Lower lobe of right lung (tissue), 2 donors: Measurements from ENCODE around the gene GBGT1. TPM values are rescaled to one million over a fixed set of nuclear protein-coding genes. Genes with fewer than 3 reads are reported as not detected.

Source experiments
- ATAC-seq, 2 donors: fragments of 200-7000 bp; cut with Tn5 transposase; one replicate each; pipeline ENCODE4 v1.9.1; 2020 to 2022; ENCODE audit warnings: mild to moderate bottlenecking in 2 of 2, moderate library complexity in 2 of 2
- DNase-seq: peaks from one replicate; pipeline ENCODE4 v3.0.0-alpha.2; 2020
- H3K27ac ChIP-seq: fragments of 200-600 bp; one replicate; pipeline ENCODE4 v1.8.0; 2022
- H3K27me3 ChIP-seq: fragments of 200-600 bp; one replicate; pipeline ENCODE4 v1.8.0; 2022; ENCODE audit warnings: low read depth
- H3K36me3 ChIP-seq: fragments of 200-600 bp; one replicate; pipeline ENCODE4 v1.8.0; 2022; ENCODE audit warnings: mild to moderate bottlenecking
- H3K4me1 ChIP-seq: fragments of 200-600 bp; one replicate; pipeline ENCODE4 v1.8.0; 2022
- H3K4me3 ChIP-seq: fragments of 200-600 bp; one replicate; pipeline ENCODE4 v1.8.0; 2022; ENCODE audit warnings: mild to moderate bottlenecking
- H3K9me3 ChIP-seq: fragments of 200-600 bp; one replicate; pipeline ENCODE4 v1.8.0; 2022
- CTCF ChIP-seq: fragments of 200-600 bp; IDR thresholded peaks from one replicate; pipeline ENCODE4 v1.8.0; 2022; ENCODE audit warnings: antibody characterized with exemption, mild to moderate bottlenecking
- intact Hi-C: fragments of 100-400 bp; cut with DNase I; formaldehyde crosslinking; loops from one replicate; pipeline ENCODE4 v1.11.0; 2022
- total RNA-seq: library from RNA; stranded (reverse); fragmentation: NEBNext Ultra II Directional; extraction: Animal tissue kit (Norgen Biotek cat#: 25700); gene quantifications from one replicate; pipeline ENCODE4 v1.2.1, GENCODE V29; 2021
- donor health status: DM: no; HTN: yes; CAD: no; lungs with severe emphysema.

GBGT1 gene
- total RNA-seq, 1 donor from 2014 or later = 38.5 TPM

- no peak overlapping the region for H3K4me3 ChIP-seq
- H3K27me3 ChIP-seq = no peaks in the 10 kb centered on the region
- peak overlapping the region; percentile 80 for H3K27ac ChIP-seq
- no peak for TF ChIP-seq CTCF
- H3K9me3 ChIP-seq = no peaks in the 10 kb centered on the region
- ATAC-seq = peak; percentile 34 to 45
- H3K4me1 ChIP-seq = peaks cover 74% of the 10 kb centered on the region
- peak; percentile 57 for DNase-seq
- intact Hi-C loops = no loop called here
- H3K36me3 ChIP-seq = peaks cover 29% of the 10 kb centered on the region
Measured at GRCh38 chr9:133113949-133114885, 49.5 kb downstream of the GBGT1 start.

DNA sequence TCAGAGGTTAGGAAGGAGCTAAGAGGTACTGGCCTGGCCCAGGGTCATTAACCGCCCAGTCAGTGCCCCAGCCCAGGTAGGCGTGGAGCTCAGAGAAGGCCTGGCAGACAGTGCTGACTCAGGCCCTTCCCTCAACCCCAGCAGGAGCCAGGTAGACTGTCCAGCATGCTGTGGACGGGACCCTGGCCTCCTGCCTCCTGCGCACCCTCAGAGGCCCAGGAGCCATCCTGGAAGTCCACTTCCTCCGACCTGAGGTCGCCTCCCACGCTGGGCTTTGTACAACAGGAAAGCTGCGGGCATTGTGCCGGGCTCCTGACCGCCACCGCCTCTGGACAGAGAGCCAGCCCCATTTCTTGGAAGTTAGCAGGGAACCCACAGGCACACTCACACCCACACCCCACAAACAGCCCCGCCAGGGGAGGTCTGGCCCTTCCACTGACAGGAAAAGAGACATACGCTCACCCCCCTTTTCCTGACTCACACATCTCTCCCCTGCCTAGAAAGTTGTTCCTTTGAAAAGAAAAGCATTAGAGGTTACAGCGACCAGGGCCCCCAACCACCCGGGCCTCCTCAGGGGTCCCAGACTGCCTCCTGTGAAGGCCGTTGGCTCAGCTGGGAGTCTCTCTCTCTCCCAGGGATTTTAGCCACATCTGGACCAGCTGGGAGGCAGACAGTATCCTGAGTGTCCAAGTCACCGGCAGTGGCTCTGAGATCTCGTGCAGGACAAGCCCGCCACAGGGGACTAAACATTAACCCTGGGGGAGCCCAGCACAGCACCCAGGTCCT is 50.4 kb downstream of the GBGT1 start:
- intact Hi-C loops = no loop called here
- H3K4me1 ChIP-seq = peaks cover 66% of the 10 kb centered on the region
- H3K27me3 ChIP-seq = no peaks in the 10 kb centered on the region
- H3K36me3 ChIP-seq = peaks cover 38% of the 10 kb centered on the region
- peak; percentile 83 for DNase-seq
- peak overlapping the region; percentile 80 for H3K27ac ChIP-seq
- peak; percentile 35 to 52 for ATAC-seq
- no peak overlapping the region for H3K4me3 ChIP-seq
- TF ChIP-seq CTCF = no peak
- no peaks in the 10 kb centered on the region for H3K9me3 ChIP-seq

DNA sequence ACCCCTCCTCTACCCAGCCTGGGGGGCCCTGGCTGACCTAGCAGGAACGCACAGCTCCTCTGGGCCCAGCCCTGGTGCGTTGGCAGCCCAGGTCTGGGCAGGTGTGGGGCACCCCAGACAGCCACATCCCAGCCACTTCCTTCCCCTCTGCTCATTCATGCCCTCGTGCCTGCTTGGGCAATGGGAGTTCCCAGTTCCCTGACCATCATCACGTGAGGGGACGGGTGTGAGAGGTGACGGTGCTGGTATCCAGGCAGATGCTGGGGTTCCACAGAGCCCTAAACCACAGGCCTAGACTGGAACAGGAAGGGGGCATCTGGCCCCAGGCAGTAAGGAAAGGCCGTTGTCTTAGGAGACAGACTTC is 51.1 kb downstream of the GBGT1 start:
- no peak for TF ChIP-seq CTCF
- Histone ChIP-seq H3K36me3 (peaks cover 45% of the 10 kb centered on the region), H3K4me1 (peaks cover 59% of the 10 kb centered on the region), H3K27me3 (no peaks in the 10 kb centered on the region), H3K4me3 (no peak overlapping the region), H3K27ac (peak overlapping the region; percentile 80), H3K9me3 (no peaks in the 10 kb centered on the region)
- peak; percentile 54 to 72 for ATAC-seq
- DNase-seq = peak; percentile 90
- intact Hi-C loops = no loop called here

GRCh38 chr9:133111808-133112662 is 51.7 kb downstream of the GBGT1 start:
- ATAC-seq (no peak), DNase-seq (peak; percentile 57)
- H3K4me3 ChIP-seq = no peak overlapping the region
- intact Hi-C loops = no loop called here
- H3K4me1 ChIP-seq = peaks cover 52% of the 10 kb centered on the region
- H3K9me3 ChIP-seq = no peaks in the 10 kb centered on the region
- peaks cover 51% of the 10 kb centered on the region for H3K36me3 ChIP-seq
- TF ChIP-seq CTCF = no peak
- H3K27ac ChIP-seq = peak overlapping the region; percentile 80
- H3K27me3 ChIP-seq = no peaks in the 10 kb centered on the region
